HTERT RPE-1 (cell line): Measurements from ENCODE around the gene ARMS2.

Experiments
- in situ Hi-C: fragments of 300-500 bp; cut with MboI; formaldehyde crosslinking; loops from 4 replicates; pipeline ENCODE4 v1.14.3; 2020; ENCODE audit warnings: low sequenced_read_pairs

ARMS2 gene

GRCh38 chr10:122450353-122450990 lies 4.0 kb upstream of the ARMS2 start:
- in situ Hi-C loops = no loop called here

GRCh38 chr10:122454071-122454470 lies 382 bp upstream of the ARMS2 start:
- in situ Hi-C loops = no loop called here

- in situ Hi-C loops = no loop called here
Measured at GRCh38 chr10:122455376-122456079, 1.1 kb downstream of the ARMS2 start.

GRCh38 chr10:122457934-122458333 lies 3.5 kb downstream of the ARMS2 start:
- in situ Hi-C loops = no loop called here

GRCh38 chr10:122458693-122459092 lies 4.2 kb downstream of the ARMS2 start:
- in situ Hi-C loops = no loop called here

GRCh38 chr10:122459561-122460273 lies 5.3 kb downstream of the ARMS2 start:
- in situ Hi-C loops = no loop called here

- in situ Hi-C loops = no loop called here
Measured at GRCh38 chr10:122460891-122461293, 6.4 kb downstream of the ARMS2 start.

GRCh38 chr10:122461367-122461728 lies 6.9 kb downstream of the ARMS2 start, which contains the start of gene HTRA1:
TSS of gene HTRA1 (plus strand) at chr10:122461553. CDS start at chr10:122461653, 100 bp downstream.
- in situ Hi-C loops = no loop called here

- in situ Hi-C loops = no loop called here
Measured at GRCh38 chr10:122461729-122462532, 7.5 kb downstream of the ARMS2 start.

GRCh38 chr10:122462533-122463465 lies 8.3 kb downstream of the ARMS2 start:
- in situ Hi-C loops = no loop called here

GRCh38 chr10:122463466-122464249 lies 9.2 kb downstream of the ARMS2 start:
- in situ Hi-C loops = no loop called here

- in situ Hi-C loops = no loop called here
Measured at GRCh38 chr10:122464250-122464510, 9.7 kb downstream of the ARMS2 start.

GRCh38 chr10:122464586-122464985 lies 10.1 kb downstream of the ARMS2 start:
- in situ Hi-C loops = no loop called here

- in situ Hi-C loops = no loop called here
Measured at GRCh38 chr10:122465401-122466040, 11.1 kb downstream of the ARMS2 start.

- in situ Hi-C loops = no loop called here
Measured at GRCh38 chr10:122466951-122467381, 12.5 kb downstream of the ARMS2 start.

- in situ Hi-C loops = no loop called here
Measured at GRCh38 chr10:122467701-122468100, 13.2 kb downstream of the ARMS2 start.

GRCh38 chr10:122468307-122468925 lies 14.0 kb downstream of the ARMS2 start:
- in situ Hi-C loops = no loop called here

GRCh38 chr10:122468926-122469781 lies 14.7 kb downstream of the ARMS2 start:
- in situ Hi-C loops = no loop called here
